ENCODE results near the gene BRS3. TPM values are rescaled to one million over a fixed set of nuclear protein-coding genes. Genes with fewer than 3 reads are reported as not detected.
A peak's percentile ranks its signal among the peaks of the same experiment; 100 is the strongest.

Gene BRS3
- polyA plus RNA-seq, 1 donor (not counting 4 experiments of a cell fraction or from before 2014, with no cell fraction given): not detected

DNA sequence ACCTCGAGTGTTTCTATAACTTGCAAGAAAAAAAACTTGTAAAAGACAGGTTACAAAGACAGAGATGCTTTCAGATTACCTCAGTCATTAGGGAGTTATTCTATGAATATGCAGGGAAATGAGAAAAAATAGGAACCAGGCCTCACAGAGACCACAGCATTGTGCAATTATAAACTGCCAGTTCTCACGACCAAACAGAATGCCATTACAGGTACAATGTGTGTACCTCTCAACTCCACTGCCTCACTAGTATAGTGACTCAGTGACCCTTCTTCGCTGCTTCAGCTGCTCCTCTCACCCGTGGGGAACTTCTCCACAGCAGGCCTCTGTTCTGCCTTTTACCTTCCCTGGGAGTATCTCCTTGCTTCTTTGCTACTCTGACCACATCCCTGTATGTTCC, 7.3 kb downstream of the BRS3 start:
- Histone ChIP-seq H3K27ac (ENCODE audit: control insufficient read depth, insufficient read depth, low read length) (no peak overlapping the region), H3K4me2 (ENCODE audit: control insufficient read depth, extremely low read depth, insufficient read depth, low read depth, low read length) (no peak overlapping the region), H3K36me3 (ENCODE audit: control insufficient read depth in 2 of 2, extremely low read depth in 1 of 2, insufficient read depth in 2 of 2, low read length in 2 of 2) (no peaks in the 10 kb centered on the region), H3K9ac (ENCODE audit: control insufficient read depth, extremely low read depth, insufficient read depth, low read length) (no peak overlapping the region), H3K27me3 (ENCODE audit: control insufficient read depth, extremely low read depth, insufficient read depth, low read length) (no peaks in the 10 kb centered on the region), H4K20me1 (ENCODE audit: control insufficient read depth, extremely low read depth, insufficient read depth, low read length) (no peaks in the 10 kb centered on the region), H3K4me3 (ENCODE audit: control insufficient read depth in 2 of 3, extremely low read depth in 1 of 3, insufficient read depth in 2 of 3, low read depth in 1 of 3, low read length in 3 of 3) (no peak overlapping the region), H3K79me2 (ENCODE audit: control insufficient read depth, insufficient read depth, low read length) (peaks cover 20% of the 10 kb centered on the region), H2AFZ (ENCODE audit: control insufficient read depth, low read length) (no peak overlapping the region), H3K4me1 (ENCODE audit: control insufficient read depth, extremely low read depth, insufficient read depth, low read length) (no peaks in the 10 kb centered on the region), H3K9me1 (ENCODE audit: control insufficient read depth, extremely low read depth, insufficient read depth, low read length) (no peaks in the 10 kb centered on the region), H3K9me3 (ENCODE audit: control insufficient read depth, low read depth, low read length) (no peaks in the 10 kb centered on the region)
- FAIRE-seq (no peak), DNase-seq (ENCODE audit: low read depth, low spot score) (no peak)
- no peak for TF ChIP-seq EZH2 (IDR thresholded peaks at IDR 0.05; ENCODE audit: low read length)
- TF ChIP-seq, protein P1, sequence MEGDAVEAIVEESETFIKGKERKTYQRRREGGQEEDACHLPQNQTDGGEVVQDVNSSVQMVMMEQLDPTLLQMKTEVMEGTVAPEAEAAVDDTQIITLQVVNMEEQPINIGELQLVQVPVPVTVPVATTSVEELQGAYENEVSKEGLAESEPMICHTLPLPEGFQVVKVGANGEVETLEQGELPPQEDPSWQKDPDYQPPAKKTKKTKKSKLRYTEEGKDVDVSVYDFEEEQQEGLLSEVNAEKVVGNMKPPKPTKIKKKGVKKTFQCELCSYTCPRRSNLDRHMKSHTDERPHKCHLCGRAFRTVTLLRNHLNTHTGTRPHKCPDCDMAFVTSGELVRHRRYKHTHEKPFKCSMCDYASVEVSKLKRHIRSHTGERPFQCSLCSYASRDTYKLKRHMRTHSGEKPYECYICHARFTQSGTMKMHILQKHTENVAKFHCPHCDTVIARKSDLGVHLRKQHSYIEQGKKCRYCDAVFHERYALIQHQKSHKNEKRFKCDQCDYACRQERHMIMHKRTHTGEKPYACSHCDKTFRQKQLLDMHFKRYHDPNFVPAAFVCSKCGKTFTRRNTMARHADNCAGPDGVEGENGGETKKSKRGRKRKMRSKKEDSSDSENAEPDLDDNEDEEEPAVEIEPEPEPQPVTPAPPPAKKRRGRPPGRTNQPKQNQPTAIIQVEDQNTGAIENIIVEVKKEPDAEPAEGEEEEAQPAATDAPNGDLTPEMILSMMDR (optimal IDR thresholded peaks at IDR 0.05 in 1 of 3, IDR thresholded peaks at IDR 0.05 in 1 of 3, conservative IDR thresholded peaks at IDR 0.05 in 1 of 3; ENCODE audit: extremely low read depth in 1 of 3, insufficient read depth in 2 of 3, low read length in 3 of 3): no peak
- dilution Hi-C loops (cut with MboI; ENCODE audit: extremely low pct_ligation_motif_present, low sequenced_read_pairs): no loop called here

DNA sequence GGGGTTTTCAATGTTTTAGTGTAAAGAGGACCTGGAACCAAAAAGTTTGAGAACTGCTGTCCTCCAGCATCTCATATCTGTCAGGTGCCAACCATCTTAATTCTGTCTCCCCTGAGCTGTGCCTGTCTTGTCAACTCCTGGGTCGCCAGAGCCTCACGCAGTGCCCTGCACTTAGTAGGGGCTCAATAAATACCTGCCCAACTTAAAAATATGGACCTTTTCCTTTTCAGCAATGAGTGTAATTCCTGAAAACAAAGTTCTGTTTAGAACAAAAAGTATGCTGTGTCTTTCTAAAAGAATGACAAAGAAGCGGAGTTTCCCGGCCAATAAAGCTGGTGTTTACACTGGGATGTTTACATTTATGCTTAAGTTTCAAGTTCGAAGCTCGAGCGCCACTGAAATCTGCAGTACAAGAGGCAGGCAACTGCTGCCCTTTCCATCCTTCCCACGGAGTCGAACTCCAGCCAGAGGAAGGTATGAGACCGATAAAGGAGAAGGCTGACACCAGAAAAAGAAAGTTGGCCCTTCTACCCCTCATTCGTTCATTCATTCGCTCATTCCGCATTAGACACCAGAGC, 8.5 kb downstream of the BRS3 start:
- FAIRE-seq: no peak

More for the DNA sequence above, 8.5 kb downstream of the BRS3 start:
- Histone ChIP-seq H3K4me3 (ENCODE audit: control insufficient read depth in 2 of 3, extremely low read depth in 1 of 3, insufficient read depth in 2 of 3, low read depth in 1 of 3, low read length in 3 of 3) (peak overlapping the region; percentile 50 to 68 (median 64)), H3K9me3 (ENCODE audit: control insufficient read depth, low read depth, low read length) (no peaks in the 10 kb centered on the region), H3K27ac (ENCODE audit: control insufficient read depth, insufficient read depth, low read length) (peak overlapping the region; percentile 81), H3K27me3 (ENCODE audit: control insufficient read depth, extremely low read depth, insufficient read depth, low read length) (no peaks in the 10 kb centered on the region), H3K9me1 (ENCODE audit: control insufficient read depth, extremely low read depth, insufficient read depth, low read length) (no peaks in the 10 kb centered on the region), H2AFZ (ENCODE audit: control insufficient read depth, low read length) (peak overlapping the region; percentile 86), H3K9ac (ENCODE audit: control insufficient read depth, extremely low read depth, insufficient read depth, low read length) (peak overlapping the region; percentile 80), H3K36me3 (ENCODE audit: control insufficient read depth in 2 of 2, extremely low read depth in 1 of 2, insufficient read depth in 2 of 2, low read length in 2 of 2) (no peaks in the 10 kb centered on the region), H3K4me1 (ENCODE audit: control insufficient read depth, extremely low read depth, insufficient read depth, low read length) (no peaks in the 10 kb centered on the region), H4K20me1 (ENCODE audit: control insufficient read depth, extremely low read depth, insufficient read depth, low read length) (no peaks in the 10 kb centered on the region), H3K79me2 (ENCODE audit: control insufficient read depth, insufficient read depth, low read length) (peaks cover 20% of the 10 kb centered on the region), H3K4me2 (ENCODE audit: control insufficient read depth, extremely low read depth, insufficient read depth, low read depth, low read length) (peak overlapping the region; percentile 65)
- no peak for TF ChIP-seq EZH2 (IDR thresholded peaks at IDR 0.05; ENCODE audit: low read length)
- TF ChIP-seq, protein P1 (optimal IDR thresholded peaks at IDR 0.05 in 1 of 3, IDR thresholded peaks at IDR 0.05 in 1 of 3, conservative IDR thresholded peaks at IDR 0.05 in 1 of 3; ENCODE audit: extremely low read depth in 1 of 3, insufficient read depth in 2 of 3, low read length in 3 of 3): no peak
- no peak for DNase-seq (ENCODE audit: low read depth, low spot score)
- dilution Hi-C loops (cut with MboI; ENCODE audit: extremely low pct_ligation_motif_present, low sequenced_read_pairs): no loop called here
